Kidney (tissue), 14 donors: ENCODE results near the gene AKR1C1. TPM values are rescaled to one million over a fixed set of nuclear protein-coding genes. Genes with fewer than 3 reads are reported as not detected.
"Not testable (repeated sequence)": the region's sequence is repeated elsewhere in the genome, so short reads cannot be mapped to it uniquely, and the experiment has no call there.

Experiments
- DNase-seq, 5 donors: peaks; one replicate each; pipeline ENCODE4 v3.0.0-alpha.2; 2013 to 2020
- FAIRE-seq: peaks from 2 replicates; lab custom pipeline; 2012; peaks lifted over from hg19 to GRCh38; lab: Jason Lieb, UNC
- H3K27ac ChIP-seq, 2 donors: one replicate each; pipeline ENCODE4 v1.7.0; 2013; ENCODE audit warnings: low read depth in 2 of 2, low read length in 2 of 2, inconsistent platforms in 1 of 2
- H3K27me3 ChIP-seq: one replicate; pipeline ENCODE4 v1.7.1; 2013; ENCODE audit warnings: low read length, inconsistent platforms; ENCODE audit not compliant: control insufficient read depth, insufficient read depth
- H3K36me3 ChIP-seq, 3 donors: one replicate each; pipeline versions ENCODE4 v1.7.0 to v1.7.1; 2013; ENCODE audit warnings: low read length in 3 of 3, control low read depth in 1 of 3, inconsistent platforms in 1 of 3; ENCODE audit not compliant: insufficient read depth in 3 of 3, control insufficient read depth in 2 of 3
- H3K4me1 ChIP-seq, 3 donors: one replicate each; pipeline versions ENCODE4 v1.7.0 to v1.7.1; 2013; ENCODE audit warnings: low read length in 3 of 3, inconsistent platforms in 1 of 3, low read depth in 1 of 3; ENCODE audit not compliant: control insufficient read depth in 2 of 3, insufficient read depth in 2 of 3
- H3K4me3 ChIP-seq, 3 donors: one replicate each; pipeline versions ENCODE4 v1.7.0 to v1.8.1; 2013; ENCODE audit warnings: low read length in 3 of 3, control low read depth in 1 of 3, inconsistent platforms in 1 of 3
- H3K9ac ChIP-seq, 3 donors: one replicate each; pipeline versions ENCODE4 v1.7.0 to v1.7.1; 2013; ENCODE audit warnings: low read length in 3 of 3, control low read depth in 1 of 3, inconsistent platforms in 1 of 3
- H3K9me3 ChIP-seq, 3 donors: one replicate each; pipeline versions ENCODE4 v1.7.0 to v1.7.1; 2013; ENCODE audit warnings: low read length in 3 of 3, control low read depth in 1 of 3, inconsistent platforms in 1 of 3; ENCODE audit not compliant: control insufficient read depth in 2 of 3, insufficient read depth in 1 of 3
- intact Hi-C: fragments of 100-400 bp; cut with DNase I; formaldehyde crosslinking; loops from one replicate; pipeline ENCODE4 v1.11.1; 2022
- polyA plus RNA-seq: library from polyadenylated mRNA; stranded (reverse); fragments of 350-450 nt; fragmentation: Illumina TruSeq; extraction: RNeasy Lipid Tissue Mini Kit (QIAGEN cat#74804); gene quantifications from one replicate; pipeline ENCODE4 v1.2.3, GENCODE V29; 2014; ENCODE audit warnings: low read depth, low replicate concordance; ENCODE audit not compliant: insufficient read depth
- total RNA-seq: library from RNA; stranded (reverse); fragmentation: NEBNext Ultra II Directional; extraction: Animal tissue kit (Norgen Biotek cat#: 25700); gene quantifications from one replicate; pipeline ENCODE4 v1.2.1, GENCODE V29; 2021
- TF ChIP-seq, protein P1 (sequence below): IDR thresholded peaks from 3 replicates; pipeline ENCODE4 v1.5.1; 2012; ENCODE audit warnings: mild to moderate bottlenecking, moderate library complexity, borderline replicate concordance; ENCODE audit not compliant: insufficient read depth; ENCODE audit errors: extremely low read depth
- donor health status: control.
- donor health status: control.
- donor health status: control.
- donor health status: control.
- donor health status: control.
- donor health status: DM: yes; HTN: yes; CAD: no.
- donor health status: Normal renal cell carcinoma (clear cell type).

AKR1C1 gene
- total and polyA plus RNA-seq, 2 donors from 2014 or later, result 61.7 to 81.3 TPM

DNA sequence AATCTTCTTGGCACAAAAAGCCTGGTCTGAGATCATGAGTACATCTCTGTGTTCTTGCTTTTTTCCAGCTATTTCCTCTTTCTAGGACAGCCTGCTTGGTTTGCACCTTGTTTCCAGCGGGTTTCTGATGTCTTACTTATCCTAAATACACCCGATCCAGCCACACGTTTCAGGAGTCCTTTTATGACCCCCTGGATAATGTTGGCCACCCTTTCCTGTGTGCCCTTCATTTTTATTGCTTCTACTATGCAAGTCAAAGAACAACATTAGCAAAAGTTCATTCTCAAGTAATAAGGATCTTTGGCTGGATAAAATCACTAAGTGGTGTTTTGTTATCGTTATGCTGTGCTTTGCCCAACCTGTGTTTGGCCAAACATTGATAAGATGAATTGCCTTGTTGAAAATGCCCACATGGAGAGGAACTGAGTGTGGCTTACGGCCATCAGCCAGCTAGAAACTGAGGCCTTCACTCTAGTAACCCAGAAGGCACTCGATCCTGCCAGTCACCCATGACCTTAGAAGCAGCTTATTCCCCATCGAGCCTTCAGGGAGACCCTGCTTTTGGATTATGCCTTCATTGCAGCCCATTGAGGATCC is 28.7 kb upstream of the AKR1C1 start:
- intact Hi-C loops, result no loop called here
- H3K27ac ChIP-seq, result no peak overlapping the region
- H3K27me3 ChIP-seq, result no peaks in the 10 kb centered on the region
- no peak overlapping the region for H3K9ac ChIP-seq
- TF ChIP-seq, protein P1, sequence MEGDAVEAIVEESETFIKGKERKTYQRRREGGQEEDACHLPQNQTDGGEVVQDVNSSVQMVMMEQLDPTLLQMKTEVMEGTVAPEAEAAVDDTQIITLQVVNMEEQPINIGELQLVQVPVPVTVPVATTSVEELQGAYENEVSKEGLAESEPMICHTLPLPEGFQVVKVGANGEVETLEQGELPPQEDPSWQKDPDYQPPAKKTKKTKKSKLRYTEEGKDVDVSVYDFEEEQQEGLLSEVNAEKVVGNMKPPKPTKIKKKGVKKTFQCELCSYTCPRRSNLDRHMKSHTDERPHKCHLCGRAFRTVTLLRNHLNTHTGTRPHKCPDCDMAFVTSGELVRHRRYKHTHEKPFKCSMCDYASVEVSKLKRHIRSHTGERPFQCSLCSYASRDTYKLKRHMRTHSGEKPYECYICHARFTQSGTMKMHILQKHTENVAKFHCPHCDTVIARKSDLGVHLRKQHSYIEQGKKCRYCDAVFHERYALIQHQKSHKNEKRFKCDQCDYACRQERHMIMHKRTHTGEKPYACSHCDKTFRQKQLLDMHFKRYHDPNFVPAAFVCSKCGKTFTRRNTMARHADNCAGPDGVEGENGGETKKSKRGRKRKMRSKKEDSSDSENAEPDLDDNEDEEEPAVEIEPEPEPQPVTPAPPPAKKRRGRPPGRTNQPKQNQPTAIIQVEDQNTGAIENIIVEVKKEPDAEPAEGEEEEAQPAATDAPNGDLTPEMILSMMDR, result no peak
- DNase-seq (no peak), FAIRE-seq (no peak)
- H3K9me3 ChIP-seq, result no peaks in the 10 kb centered on the region
- H3K36me3 ChIP-seq, result no peaks in the 10 kb centered on the region
- H3K4me1 ChIP-seq, result peaks cover 0 to 6% (median 0%) of the 10 kb centered on the region in 3 donors
- H3K4me3 ChIP-seq, result no peak overlapping the region

DNA sequence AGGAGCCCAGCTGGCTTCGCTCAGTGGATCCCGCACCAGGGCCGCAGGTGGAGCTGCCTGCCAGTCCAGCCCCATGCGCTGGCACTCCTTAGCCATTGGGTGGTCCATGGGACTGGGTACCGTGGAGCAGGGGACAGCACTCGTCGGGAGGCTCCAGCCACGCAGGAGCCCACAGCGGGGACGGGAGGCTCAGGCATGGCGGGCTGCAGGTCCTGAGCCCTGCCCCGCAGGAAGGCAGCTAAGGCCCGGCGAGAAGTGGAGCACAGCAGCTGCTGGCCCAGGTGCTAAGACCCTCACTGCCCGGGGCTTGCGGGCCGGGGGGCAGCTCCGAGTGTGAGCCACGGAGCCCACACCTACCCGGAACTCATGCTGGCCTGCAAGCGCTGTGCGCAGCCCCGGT is 25.9 kb upstream of the AKR1C1 start:
- Histone ChIP-seq H3K9ac (no peak overlapping the region), H3K27me3 (no peaks in the 10 kb centered on the region), H3K9me3 (no peaks in the 10 kb centered on the region), H3K4me1 (peaks cover 0 to 16% (median 0%) of the 10 kb centered on the region in 3 donors), H3K4me3 (no peak overlapping the region), H3K27ac (no peak overlapping the region), H3K36me3 (no peaks in the 10 kb centered on the region)
- intact Hi-C loops, result no loop called here
- DNase-seq (peak in 1 of 5 donors; percentile 64), FAIRE-seq (no peak)
- TF ChIP-seq, protein P1, result no peak

DNA sequence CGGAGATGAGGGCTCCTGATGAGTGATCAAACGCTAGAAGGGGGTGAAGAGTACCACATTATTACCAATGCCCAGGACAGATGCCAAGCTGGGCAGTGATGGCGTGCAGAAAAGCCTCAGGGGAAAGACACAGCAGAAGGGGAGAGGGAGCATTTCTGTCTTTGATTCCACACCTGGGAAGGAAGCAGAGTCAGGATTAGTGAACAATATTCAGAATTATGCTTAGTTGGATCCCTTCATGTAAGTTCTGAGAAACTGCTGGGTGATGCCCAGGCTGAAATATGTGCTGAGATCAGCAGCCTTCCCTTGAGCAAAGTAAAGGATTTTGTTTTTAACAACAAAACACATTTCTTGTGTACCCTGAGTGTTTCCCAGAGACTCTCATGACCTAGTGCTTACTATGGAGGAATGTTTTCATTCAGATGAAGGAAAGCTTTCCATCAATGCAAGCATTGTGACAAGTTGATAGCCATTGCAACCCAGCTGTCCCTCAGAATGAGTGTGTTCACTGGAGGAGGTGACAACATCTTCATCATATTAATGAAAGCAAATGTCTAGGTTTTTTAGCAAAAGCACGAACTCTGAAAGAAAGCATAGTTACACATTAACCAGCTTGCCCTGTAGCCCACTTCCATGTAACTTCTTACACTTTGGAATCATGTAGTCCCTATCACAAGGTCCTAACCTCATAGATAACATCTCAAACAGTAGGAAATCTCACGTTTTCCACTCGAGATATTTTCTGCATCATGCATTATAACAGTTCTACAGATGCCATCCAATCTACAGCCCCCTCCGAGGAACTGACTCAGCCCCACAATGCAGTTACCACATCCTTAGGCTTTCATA is 23.8 kb upstream of the AKR1C1 start:
- TF ChIP-seq, protein P1, result no peak
- Histone ChIP-seq H3K4me1 (peaks cover 0 to 16% (median 0%) of the 10 kb centered on the region in 3 donors), H3K4me3 (no peak overlapping the region), H3K27ac (peak overlapping the region; percentile 36 to 45), H3K27me3 (no peaks in the 10 kb centered on the region), H3K9me3 (no peaks in the 10 kb centered on the region), H3K9ac (no peak overlapping the region), H3K36me3 (no peaks in the 10 kb centered on the region)
- DNase-seq, result peak in 1 of 5 donors; percentile 19
- intact Hi-C loops, result no loop called here
- FAIRE-seq, result no peak

DNA sequence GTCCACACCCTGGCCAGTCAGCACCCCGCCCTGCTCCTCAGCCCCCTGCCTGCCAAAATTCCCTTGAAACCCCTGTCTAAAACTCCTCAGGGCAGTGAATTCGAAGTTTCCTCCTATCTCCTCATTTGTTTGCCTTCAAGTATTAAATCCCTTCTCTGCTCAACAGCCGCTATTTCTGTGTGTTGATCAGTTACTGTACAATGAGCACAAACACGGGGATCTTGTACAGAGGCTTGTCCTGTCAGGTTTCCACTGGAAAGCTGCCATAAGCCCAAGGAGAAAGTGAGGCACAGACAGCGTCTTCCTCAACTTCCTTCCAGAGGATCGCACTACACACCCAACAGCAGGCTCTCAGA is 23.2 kb upstream of the AKR1C1 start:
- H3K9me3 ChIP-seq, FAIRE-seq, H3K9ac ChIP-seq, H3K36me3 ChIP-seq, H3K27me3 ChIP-seq, H3K4me3 ChIP-seq, DNase-seq, intact Hi-C loops: not testable (repeated sequence)
- peaks cover 0 to 16% (median 0%) of the 10 kb centered on the region in 3 donors for H3K4me1 ChIP-seq
- H3K27ac ChIP-seq, result peak overlapping the region in 1 of 2 donors; percentile 36

DNA sequence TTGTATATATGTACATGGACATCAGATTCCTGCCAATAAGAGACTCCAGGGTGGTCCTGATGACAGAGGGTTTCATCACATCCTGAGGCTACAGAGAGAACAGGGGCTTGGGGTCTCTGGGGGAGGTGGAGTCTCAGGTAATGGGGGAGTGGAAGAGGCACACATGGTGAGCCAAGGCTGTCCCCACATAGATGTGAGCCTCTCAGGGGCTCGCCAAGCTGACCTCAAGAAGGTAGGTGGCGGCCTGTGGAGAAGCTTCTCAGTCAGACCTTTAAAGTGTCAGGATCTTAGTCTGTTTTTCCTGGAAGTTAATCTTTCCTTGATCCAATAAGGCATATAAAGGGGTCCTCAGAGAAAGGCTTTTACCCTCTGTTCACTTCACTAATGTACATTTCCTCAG is 22.3 kb upstream of the AKR1C1 start:
- peaks cover 0 to 16% (median under 1%) of the 10 kb centered on the region in 3 donors for H3K4me1 ChIP-seq
- DNase-seq, result peak in 1 of 5 donors; percentile 26
- H3K9me3 ChIP-seq, FAIRE-seq, H3K27ac ChIP-seq, intact Hi-C loops, H3K36me3 ChIP-seq, H3K27me3 ChIP-seq, H3K4me3 ChIP-seq, H3K9ac ChIP-seq: not testable (repeated sequence)
